ENCODE data around the gene H2AZ2.

GRCh38 chr7:44811093-44811492, 36.8 kb downstream of the H2AZ2 start:
- TF ChIP-seq CTCF (IDR thresholded peaks at IDR 0.05; ENCODE audit: low read length) (no peak), EZH2 (IDR thresholded peaks at IDR 0.05; ENCODE audit: borderline replicate concordance, low read length) (no peak)
